H1 (cell line): ENCODE data around the gene SCRN1.

Experiments
- BRCA1 ChIP-seq: IDR thresholded peaks from 2 replicates; pipeline ENCODE4 v1.6.1; 2012; ENCODE audit warnings: low read depth, low read length, improper control_type of control experiment
- CHD7 ChIP-seq: fragments of 300-600 bp; sonication (generic); IDR thresholded peaks from 2 replicates; pipeline ENCODE4 v1.7.1; 2012; ENCODE audit warnings: low read length, moderate library complexity, mild to moderate bottlenecking, inconsistent platforms; ENCODE audit not compliant: insufficient replicate concordance
- CREB1 ChIP-seq: IDR thresholded peaks from 2 replicates; pipeline ENCODE4 v1.6.1; 2012; ENCODE audit warnings: inconsistent platforms
- CTCF ChIP-seq, 3 experiments: IDR thresholded peaks; 1 replicate in 2 of 3; 2 replicates in 1 of 3; pipeline versions ENCODE4 v1.5.1 to v1.6.1; 2011; ENCODE audit warnings: low read length in 3 of 3, mild to moderate bottlenecking in 3 of 3, inconsistent platforms in 2 of 3, low read depth in 1 of 3, moderate library complexity in 1 of 3; ENCODE audit not compliant: insufficient read depth in 1 of 3; ENCODE audit errors: control extremely low read depth in 1 of 3
- GABPA ChIP-seq: IDR thresholded peaks from 2 replicates; pipeline ENCODE4 v1.6.1; 2011; ENCODE audit warnings: mild to moderate bottlenecking, low read length, moderate library complexity, borderline replicate concordance; ENCODE audit not compliant: insufficient read depth
- GTF2F1 ChIP-seq: IDR thresholded peaks from 2 replicates; pipeline ENCODE4 v1.6.1; 2012; ENCODE audit warnings: low read depth, low read length, improper control_type of control experiment, borderline replicate concordance
- PHF8 ChIP-seq: fragments of 200-600 bp; sonication (generic); conservative IDR thresholded peaks from 2 replicates; pipeline ENCODE4 v1.7.1; 2012; ENCODE audit warnings: low read depth, mild to moderate bottlenecking, inconsistent platforms, low read length, moderate library complexity
- POLR2A ChIP-seq, 2 experiments: IDR thresholded peaks; 1 replicate in 1 of 2; 2 replicates in 1 of 2; pipeline ENCODE4 v1.6.1; 2011; ENCODE audit warnings: low read depth in 2 of 2, low read length in 2 of 2, mild to moderate bottlenecking in 2 of 2; ENCODE audit errors: control extremely low read depth in 1 of 2
- SAP30 ChIP-seq: fragments of 300-600 bp; sonication (generic); IDR thresholded peaks from 2 replicates; pipeline ENCODE4 v1.7.1; 2012; ENCODE audit warnings: low read length, moderate library complexity, mild to moderate bottlenecking, inconsistent platforms; ENCODE audit not compliant: insufficient read depth, insufficient replicate concordance

- TF ChIP-seq CREB1 (no peak), PHF8 (no peak), CTCF (IDR thresholded peaks at IDR 0.05; ENCODE audit: control extremely low read depth in 1 of 3, insufficient read depth in 1 of 3, low read depth in 1 of 3, low read length in 3 of 3) (no peak), SAP30 (no peak), GTF2F1 (no peak), POLR2A (IDR thresholded peaks at IDR 0.05; ENCODE audit: control extremely low read depth in 1 of 2, low read depth in 2 of 2, low read length in 2 of 2) (no peak), CHD7 (no peak), GABPA (no peak), BRCA1 (no peak)
Measured at GRCh38 chr7:29873644-29874294, 115.8 kb downstream of the SCRN1 start.
